ENCODE results near the gene CD99. TPM values are rescaled to one million over a fixed set of nuclear protein-coding genes. Genes with fewer than 3 reads are reported as not detected.
"Not testable (repeated sequence)": the region's sequence is repeated elsewhere in the genome, so short reads cannot be mapped to it uniquely, and the experiment has no call there.

Gene CD99
- total and polyA plus RNA-seq, 2 donors (not counting 3 experiments of a cell fraction or from before 2014, with no cell fraction given) = 364 to 654 TPM

GRCh38 chrX:2762671-2763070 is 71.6 kb downstream of the CD99 start:
- POLR2A ChIA-PET; CTCF ChIA-PET; H3K27me3 ChIP-seq (ENCODE audit: control insufficient read depth in 2 of 2, insufficient read depth in 2 of 2, low read length in 2 of 2); H3K36me3 ChIP-seq (ENCODE audit: control insufficient read depth in 2 of 2, extremely low read depth in 1 of 2, insufficient read depth in 2 of 2, low read length in 2 of 2); H3K9me1 ChIP-seq (replicated peaks; ENCODE audit: control insufficient read depth, extremely low read depth, insufficient read depth, low read length); H3K27ac ChIP-seq (ENCODE audit: insufficient read depth, low read depth, low read length); H3K4me2 ChIP-seq (ENCODE audit: insufficient read depth, low read length); H3K79me2 ChIP-seq (ENCODE audit: control insufficient read depth, insufficient read depth, low read length); H3K4me1 ChIP-seq (ENCODE audit: control insufficient read depth, extremely low read depth, insufficient read depth, low read length); BruUV-seq (replicated peaks); H4K20me1 ChIP-seq (replicated peaks; ENCODE audit: control insufficient read depth, extremely low read depth, insufficient read depth, low read length); H3K9me3 ChIP-seq (replicated peaks; ENCODE audit: control insufficient read depth, insufficient read depth, low read length); H2AFZ ChIP-seq (ENCODE audit: low read depth, low read length); dilution Hi-C loops (cut with MboI; ENCODE audit: extremely low pct_ligation_motif_present, low sequenced_read_pairs); H3K4me3 ChIP-seq (replicated peaks in 1 of 3; ENCODE audit: insufficient read depth in 1 of 3, low read depth in 1 of 3, low read length in 3 of 3); H3K9ac ChIP-seq (replicated peaks; ENCODE audit: extremely low read depth, insufficient read depth, low read length); intact Hi-C loops (cut with micrococcal nuclease): not testable (repeated sequence)
- peak; percentile 70 for DNase-seq (ENCODE audit: low read depth, low spot score)
- peak; percentile 91 for FAIRE-seq
- TF ChIP-seq GATA2 (IDR thresholded peaks at IDR 0.05; ENCODE audit: insufficient read depth, insufficient read length, low read depth, low read length) = peak; percentile 29

GRCh38 chrX:2764766-2765548 is 73.9 kb downstream of the CD99 start:
- H3K9me3 ChIP-seq (replicated peaks; ENCODE audit: control insufficient read depth, insufficient read depth, low read length); BruUV-seq (replicated peaks); POLR2A ChIA-PET; FAIRE-seq; CTCF ChIA-PET; H2AFZ ChIP-seq (ENCODE audit: low read depth, low read length); H3K36me3 ChIP-seq (ENCODE audit: control insufficient read depth in 2 of 2, extremely low read depth in 1 of 2, insufficient read depth in 2 of 2, low read length in 2 of 2); DNase-seq (ENCODE audit: low read depth, low spot score); H4K20me1 ChIP-seq (replicated peaks; ENCODE audit: control insufficient read depth, extremely low read depth, insufficient read depth, low read length); H3K4me3 ChIP-seq (replicated peaks in 1 of 3; ENCODE audit: insufficient read depth in 1 of 3, low read depth in 1 of 3, low read length in 3 of 3); H3K9me1 ChIP-seq (replicated peaks; ENCODE audit: control insufficient read depth, extremely low read depth, insufficient read depth, low read length); H3K4me1 ChIP-seq (ENCODE audit: control insufficient read depth, extremely low read depth, insufficient read depth, low read length); H3K9ac ChIP-seq (replicated peaks; ENCODE audit: extremely low read depth, insufficient read depth, low read length); H3K27ac ChIP-seq (ENCODE audit: insufficient read depth, low read depth, low read length); dilution Hi-C loops (cut with MboI; ENCODE audit: extremely low pct_ligation_motif_present, low sequenced_read_pairs); H3K79me2 ChIP-seq (ENCODE audit: control insufficient read depth, insufficient read depth, low read length); H3K27me3 ChIP-seq (ENCODE audit: control insufficient read depth in 2 of 2, insufficient read depth in 2 of 2, low read length in 2 of 2); intact Hi-C loops (cut with micrococcal nuclease); H3K4me2 ChIP-seq (ENCODE audit: insufficient read depth, low read length): not testable (repeated sequence)

Data from endothelial cell of umbilical vein (primary cell).